Mesenteric fat pad (tissue), 1 donor: ENCODE measurements around the gene SLC22A7. TPM values are rescaled to one million over a fixed set of nuclear protein-coding genes. Genes with fewer than 3 reads are reported as not detected.

Experiments
- DNase-seq: peaks from one replicate; pipeline ENCODE4 v3.0.0-alpha.2; 2020; ENCODE audit warnings: low spot score
- total RNA-seq: library from RNA; stranded (reverse); fragmentation: NEBNext Ultra II Directional; extraction: Animal tissue kit (Norgen Biotek cat#: 25700); gene quantifications from one replicate; pipeline ENCODE4 v1.2.1, GENCODE V29; 2021
- donor health status: DM: yes; HTN: yes; CAD: no.

SLC22A7 gene
- total RNA-seq, 1 donor from 2014 or later, result not detected

DNA sequence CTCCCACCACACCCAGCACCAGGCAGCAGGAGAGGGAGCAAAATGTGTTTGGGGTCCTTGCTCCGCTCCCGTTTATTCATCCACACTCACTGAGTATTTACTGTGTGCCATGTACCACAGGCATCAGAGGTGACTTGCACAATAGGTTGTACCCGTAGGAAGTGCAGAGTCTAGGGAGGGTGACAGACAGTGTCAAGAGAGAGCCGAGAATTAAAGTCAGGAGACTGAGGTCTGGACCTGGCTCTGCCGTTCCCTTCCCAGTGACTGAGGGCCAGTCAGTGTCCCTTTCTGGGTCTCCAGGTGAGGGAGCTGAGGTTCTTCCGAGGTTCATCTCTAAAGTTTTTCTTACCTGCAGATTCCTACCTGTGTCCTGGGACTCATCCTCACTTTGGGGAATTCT is 32.5 kb upstream of the SLC22A7 start:
- DNase-seq, result no peak

DNA sequence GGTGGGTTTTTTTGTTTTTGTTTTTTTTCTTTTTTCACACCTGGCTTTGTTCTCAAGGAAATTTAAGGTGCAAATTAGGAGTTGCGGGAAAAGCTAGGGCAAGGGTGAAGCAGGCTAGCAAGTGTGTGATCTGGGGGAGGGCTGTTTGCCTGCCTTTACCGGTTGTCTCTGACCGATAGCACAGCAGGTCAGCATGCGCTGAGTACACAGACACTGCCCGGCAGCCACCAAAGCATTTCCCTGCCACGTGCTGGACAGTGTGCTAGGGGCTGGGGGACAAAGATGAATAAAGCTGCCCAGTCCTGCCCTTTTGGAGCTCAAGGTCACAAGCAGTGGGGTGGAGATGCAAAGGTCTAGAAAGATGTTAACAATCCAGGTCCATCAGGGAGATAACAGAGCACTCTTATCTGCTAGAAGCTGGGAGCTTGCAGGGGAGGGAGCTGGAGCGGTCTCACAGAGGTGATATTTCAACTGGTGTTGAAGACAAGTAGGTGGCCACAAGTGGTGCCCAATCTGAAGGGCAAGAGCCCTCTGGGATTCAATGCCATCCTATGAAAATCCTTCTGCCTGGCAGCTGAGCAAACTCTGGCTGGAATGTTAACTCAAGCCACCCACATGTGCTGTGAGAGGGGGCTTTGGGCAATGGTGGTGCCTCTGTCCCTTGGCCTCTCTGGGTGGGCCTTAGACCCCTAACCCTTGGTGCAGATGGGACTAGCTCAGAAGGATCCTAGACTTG is 30.3 kb upstream of the SLC22A7 start:
- DNase-seq, result no peak

DNA sequence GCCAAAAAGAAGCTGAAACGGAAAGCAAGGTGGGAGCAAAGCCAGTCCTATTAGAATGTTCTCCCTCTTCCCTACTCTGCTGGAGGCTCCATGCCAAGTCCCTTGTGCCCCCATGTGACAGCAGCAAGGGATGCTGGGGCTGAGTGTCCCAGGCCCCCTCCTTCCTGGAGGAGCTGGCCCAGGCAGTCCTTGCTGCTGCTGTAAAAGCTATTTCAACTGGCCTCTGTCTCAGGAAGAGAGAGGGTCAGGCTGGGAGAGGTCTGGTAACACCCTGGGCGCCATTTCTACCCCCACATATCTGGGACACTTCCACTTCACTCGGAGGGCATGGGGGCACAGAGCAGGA is 29.7 kb upstream of the SLC22A7 start:
- DNase-seq, result no peak

DNA sequence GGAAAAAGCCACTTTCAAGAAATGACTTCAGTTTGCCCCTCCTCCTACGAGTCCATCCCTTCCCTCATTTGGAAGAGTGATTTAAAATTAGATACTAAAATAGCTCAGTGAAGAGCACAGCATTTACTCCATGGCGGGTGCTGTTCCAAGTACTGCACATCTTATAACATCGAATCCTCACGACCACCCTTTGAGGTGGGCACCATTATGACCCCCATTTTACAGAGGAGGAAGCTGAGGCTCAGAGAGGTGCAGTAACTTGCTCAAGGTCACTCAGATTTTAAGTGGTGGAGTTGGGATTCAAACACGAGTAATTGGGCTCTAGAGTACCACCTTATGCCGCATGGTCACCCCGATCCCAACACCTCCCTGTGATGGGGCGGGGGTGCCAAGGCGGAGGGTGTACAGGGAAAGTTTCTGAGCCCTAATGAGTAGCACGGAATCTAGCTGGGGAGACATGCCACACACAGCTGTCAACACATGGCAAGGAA is 29.2 kb upstream of the SLC22A7 start:
- DNase-seq, result no peak

DNA sequence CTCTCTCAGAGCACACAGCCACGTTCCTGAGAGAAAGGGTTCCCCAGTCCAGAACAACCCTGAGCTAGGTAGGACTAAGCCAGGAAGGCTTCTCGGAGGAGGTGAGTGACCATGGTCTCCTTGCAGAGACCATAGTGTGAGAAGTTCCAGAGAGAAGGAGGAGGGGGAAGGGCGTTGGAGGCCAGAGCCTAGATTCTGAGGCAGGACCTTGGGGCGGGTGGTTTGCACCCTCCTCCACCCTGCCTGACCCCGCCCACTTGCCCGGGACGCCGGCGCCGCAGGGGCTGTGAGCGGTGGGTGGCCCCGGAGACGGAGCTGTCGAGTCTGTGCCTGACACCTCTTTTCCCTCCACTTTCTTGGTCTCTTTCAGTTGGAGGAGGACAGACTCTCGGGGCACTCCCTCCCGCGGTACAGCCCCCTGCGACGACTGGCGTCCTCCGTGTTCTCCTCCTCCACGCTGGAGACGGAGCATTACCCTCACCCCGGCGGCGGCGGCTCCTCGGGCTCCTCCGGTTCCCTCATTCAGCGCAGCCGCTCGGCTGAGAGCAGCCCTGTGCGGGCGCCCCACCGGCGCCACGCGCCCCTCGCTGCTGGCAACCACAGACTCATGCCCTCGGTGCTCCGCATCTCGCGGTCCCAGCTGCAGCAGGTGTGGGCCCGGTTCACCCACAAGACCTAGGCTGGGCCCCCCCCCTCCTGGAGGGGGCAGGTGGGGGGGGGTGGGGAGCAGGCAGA is 28.6 kb upstream of the SLC22A7 start:
- DNase-seq, result no peak

DNA sequence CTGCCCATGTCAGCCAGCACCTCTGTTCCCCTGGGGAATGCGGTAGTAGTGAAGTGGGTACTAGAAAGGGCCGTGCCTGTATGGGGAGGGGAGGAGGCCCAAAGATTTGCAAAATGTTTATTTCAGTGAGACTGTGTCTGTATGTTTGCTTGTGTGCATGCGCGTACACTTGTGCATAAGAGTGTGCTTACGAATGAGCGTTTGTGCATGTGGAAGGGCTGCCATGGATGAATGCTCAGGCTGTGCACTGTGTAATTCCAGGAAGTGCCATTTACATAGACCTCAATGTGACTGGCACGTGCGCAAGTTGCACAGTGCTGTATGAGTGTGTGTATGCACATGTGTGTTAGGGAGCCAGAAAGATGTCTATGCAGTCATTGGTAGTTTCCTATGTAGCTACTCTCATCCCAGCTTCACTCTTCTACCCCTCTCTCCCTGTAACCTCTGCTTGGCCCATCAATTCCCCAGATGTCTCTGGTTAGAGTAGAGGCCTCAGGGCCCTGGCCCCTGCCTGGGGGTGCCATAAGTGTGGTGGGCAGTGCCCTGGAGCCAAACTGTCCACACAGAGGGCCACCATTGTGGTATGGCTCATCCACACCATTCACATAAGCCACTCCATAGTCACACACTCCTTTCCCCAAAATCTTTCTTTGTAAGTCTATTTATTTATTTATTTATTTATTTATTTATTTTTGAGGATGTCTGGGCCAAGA is 26.8 kb upstream of the SLC22A7 start:
- DNase-seq, result no peak

DNA sequence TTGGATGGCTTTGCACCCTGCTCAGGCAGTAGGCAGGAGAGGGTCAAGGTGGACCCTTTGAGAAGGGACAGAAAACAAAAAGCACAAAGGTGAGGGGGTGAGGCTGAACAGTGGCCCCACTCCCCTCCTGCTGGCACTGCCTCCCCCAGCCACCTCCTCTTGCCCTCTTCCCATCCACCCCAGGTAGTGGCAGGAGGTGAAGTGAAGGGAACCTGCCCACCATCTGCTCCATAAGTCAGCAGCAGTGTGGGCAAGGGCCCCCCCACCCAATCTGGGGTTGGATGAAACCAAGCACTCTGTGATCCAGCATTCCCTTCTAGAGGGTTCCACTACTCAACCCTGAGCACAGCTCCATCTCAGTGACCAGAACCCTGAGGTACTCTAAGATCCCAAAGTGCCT is 26.1 kb upstream of the SLC22A7 start:
- no peak for DNase-seq

DNA sequence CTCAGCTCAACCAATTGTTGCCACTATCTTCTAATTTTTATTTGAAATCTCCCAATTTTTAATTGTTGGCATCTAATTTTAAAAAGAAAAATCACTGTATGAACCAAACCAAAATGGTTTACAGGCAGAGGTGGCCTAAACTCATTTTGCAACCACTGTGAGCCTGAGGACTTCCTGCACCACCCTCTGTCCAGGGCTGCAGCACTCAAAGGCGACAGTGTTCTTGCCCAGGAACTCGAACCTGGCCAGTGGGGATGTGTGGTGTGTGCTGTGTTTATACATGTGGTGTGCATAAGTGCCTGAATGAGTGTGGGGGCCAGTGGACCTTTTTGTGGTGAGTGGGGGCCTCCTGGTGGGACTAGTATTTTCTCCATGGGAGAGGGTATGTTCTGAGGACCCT is 24.4 kb upstream of the SLC22A7 start:
- no peak for DNase-seq

DNA sequence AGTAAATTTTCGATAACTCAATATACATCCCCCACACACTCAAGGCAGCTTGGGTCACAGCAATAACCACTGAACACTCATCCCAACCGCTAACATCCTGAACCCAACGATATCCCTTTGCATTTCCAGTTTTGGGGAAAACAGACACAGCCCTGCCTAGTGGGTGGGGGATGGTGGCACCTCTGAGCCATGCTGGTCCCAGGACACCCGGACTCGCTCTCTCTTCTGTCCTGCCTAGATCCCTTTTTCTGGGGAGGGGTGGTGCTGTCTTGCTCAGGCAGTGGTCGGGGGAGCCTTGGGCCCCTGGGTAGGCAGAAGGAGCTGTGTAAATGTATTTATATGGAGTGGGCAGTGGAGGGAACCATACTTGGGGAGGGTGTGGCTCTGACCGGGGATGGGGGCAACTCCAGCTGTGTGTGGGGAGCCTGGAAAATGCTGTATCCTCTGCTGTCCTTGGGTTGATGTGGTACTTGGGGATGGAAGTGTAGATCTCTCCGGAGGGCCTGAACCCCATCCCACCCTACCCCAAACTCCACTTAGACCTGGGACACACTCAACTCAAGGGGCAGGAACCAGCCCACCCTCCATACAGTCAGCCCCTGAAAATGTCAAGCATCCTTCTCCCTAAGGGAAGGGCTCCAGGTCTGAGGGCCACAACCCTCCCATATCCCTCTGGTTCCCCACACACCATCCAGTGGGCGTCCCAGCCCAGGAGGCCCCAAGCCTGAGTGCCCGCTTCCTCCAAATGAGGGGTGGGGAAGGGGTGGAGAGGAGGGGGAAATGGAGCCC is 23.7 kb upstream of the SLC22A7 start:
- DNase-seq, result no peak

DNA sequence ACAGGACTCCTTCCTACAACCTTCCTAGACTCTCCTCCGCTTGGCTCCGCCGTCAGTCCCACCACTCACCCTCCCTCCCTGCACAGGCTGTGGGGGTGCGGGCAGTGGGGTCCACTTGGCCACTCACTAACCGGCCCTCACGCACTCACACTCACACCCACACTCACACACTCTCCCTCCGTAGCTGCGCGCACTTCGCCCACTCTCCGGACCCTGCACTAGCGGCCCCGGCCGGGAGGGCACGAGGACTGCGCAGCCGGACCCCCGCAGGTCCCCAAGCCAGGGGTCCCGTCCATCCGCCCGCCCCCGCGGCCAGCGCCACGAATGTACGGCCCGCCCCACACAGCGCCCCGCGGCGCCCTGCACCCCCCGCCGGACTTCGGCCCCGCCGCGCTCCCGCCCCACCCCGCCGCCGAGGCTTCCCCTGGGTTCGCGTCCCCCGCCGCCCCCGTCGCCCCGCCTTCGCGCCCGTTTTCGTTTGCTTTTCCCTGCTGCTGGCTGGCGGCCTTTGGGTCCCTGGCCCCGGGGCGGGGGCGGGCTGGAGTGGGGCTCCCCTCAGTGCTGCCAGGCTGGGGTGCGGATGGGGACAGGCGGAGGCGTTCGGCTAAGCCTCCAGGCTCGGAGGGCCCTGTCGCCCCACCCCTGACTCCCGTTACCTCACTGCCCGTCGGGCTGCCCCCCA is 23.0 kb upstream of the SLC22A7 start:
- DNase-seq, result no peak

DNA sequence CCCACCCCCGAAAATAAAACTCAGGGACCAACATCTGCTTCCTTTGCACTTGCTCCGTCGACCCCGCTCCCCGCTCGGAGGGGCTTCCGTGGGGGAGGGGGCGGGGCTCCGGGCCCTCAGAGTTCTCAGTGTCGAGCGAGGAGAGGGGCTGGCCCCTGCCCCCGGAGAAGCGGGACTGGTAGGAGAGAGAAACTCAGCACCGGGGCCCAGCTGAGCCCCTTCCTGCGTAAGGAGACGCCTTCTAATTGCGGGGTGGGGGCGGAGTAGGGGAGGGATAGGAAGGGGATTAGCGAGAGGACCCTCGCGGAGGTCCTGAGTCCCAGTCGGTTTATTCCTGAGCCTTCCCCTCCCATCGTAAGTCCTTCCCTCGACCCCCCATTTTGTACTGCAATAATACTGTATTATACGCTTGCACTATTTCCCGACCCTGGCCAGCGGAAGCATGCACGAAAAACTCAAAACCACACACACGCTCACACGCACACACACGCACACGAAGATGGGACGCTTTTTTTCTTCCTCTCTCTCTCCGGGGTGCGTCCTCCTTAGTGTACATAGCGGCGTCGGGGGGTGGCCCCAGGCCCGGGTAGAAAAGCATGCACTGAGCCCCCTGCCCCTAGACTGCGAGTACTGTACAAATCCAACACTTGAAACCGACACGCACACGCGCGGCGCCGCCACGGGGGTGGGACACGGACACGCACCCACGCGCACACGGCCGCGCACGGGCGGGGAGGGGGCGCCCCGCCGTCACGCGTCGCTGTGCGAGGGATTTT is 22.1 kb upstream of the SLC22A7 start:
- no peak for DNase-seq

DNA sequence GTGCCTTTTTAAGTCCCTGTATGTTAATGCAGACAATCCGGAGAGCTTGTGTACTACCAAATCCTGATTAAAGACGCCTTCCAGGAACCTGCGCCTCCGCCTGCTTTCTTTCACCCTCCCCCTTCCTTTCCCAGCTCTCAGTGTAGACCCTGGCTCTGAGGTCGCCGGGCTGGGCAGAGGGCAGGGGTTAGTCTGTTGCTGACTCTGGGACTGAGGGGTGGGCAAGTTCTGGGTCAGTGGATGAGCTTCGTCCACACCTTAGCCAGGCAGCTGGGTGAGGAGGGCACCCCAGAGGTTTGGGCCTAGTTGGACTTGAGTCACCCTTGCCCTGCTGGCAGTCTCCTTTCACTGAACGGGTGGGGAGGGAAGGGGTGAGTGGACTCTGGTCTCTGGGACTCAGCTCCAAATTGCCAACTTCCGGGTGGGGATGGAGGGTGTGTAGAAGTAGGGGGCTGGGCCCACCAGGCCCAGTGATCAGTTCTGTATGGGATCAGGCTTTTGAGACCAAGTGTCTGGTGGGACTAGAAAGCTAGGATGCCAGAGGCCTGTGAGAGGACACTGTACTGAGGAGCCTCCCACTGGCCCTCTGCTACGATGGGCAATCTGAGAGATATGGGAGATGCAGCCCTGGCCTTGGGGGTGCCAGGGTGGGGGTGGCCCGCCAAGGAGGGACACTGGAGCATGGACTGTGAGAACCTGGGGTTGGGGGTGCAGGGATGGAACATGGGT is 21.3 kb upstream of the SLC22A7 start:
- DNase-seq, result no peak

DNA sequence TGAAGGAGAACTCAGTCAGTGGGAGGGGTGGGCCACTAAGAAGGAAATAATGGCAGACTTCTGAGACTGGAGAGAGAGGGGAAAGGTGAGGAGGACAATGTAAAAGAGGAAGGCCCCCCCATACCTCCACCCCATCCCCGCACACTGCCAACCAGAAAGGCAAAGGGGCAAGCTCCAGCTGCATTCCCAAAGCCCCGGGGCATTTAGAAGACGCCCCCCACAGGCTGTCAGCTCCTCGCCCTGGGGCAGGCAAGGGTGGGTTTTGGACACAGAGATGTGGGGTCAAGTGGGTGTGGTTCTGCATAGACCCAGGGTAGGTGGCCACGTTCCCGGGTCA is 20.8 kb upstream of the SLC22A7 start:
- no peak for DNase-seq

DNA sequence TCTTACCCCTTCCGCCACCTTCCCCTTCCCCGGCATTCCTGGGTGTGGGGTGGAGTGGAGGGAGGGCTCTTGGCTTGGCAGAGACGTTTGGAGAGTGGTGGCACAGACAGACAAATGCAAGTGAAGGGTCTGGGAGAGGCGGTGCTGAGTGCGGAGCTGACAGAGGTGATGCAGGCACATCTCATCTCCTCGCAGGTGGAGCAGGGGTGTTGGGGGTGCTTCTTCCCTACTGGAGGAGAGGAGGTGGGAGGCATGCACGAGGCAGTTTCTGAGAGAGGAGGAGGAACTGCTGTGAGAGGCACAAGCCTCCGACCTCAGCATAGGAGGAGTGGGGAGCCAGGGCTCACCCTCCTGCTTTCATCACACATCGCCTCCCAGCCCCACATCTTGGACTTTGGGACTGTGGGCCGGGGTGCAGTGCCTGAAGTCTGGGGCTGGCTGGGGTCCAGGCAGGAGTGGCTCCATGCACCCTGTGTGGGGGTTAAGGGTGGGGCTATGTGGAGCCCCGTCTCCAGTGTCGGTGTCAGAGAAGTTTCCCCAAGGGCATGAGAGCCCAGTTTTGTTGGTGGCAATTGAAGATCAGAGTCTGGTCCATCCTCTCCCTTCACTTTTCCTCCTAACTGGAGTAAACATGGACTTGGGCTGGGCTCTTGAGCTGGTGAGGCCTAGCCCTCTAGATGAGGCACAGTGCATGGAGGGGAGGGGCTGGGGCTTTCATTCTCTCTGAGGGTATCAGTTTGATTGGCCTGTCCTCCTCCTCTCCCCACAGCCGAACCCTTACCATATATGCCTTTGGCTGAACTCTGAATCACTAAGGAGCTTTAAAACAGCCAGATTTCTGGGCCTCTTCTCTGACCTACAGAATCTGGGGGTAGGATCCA is 20.2 kb upstream of the SLC22A7 start:
- no peak for DNase-seq

DNA sequence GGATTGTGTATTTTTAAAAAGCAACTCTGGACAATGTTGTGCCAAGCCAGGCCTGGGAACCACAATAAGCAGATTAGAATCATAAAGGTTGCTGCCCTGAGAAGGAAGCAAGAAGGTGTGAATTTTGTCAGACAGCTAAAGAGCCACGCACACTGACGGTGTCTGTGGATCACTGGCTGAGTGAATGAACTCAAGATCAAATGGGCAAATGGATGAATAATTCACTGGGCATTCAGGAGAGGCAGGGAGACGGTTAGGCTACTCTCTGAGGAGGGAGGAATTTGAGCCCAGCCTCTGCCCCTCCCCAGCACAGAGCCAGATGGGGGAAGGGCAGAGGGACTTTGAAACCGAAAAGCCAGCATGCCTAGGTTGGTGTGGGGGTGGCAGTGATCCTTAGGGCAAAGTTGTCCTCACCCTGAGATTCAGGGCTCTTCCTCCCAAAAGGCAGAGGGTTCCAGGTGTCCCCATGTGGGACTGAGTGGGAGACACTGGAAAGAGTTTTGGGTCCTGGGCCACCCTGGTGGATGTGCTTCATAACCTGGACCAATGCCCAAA is 19.5 kb upstream of the SLC22A7 start:
- no peak for DNase-seq

DNA sequence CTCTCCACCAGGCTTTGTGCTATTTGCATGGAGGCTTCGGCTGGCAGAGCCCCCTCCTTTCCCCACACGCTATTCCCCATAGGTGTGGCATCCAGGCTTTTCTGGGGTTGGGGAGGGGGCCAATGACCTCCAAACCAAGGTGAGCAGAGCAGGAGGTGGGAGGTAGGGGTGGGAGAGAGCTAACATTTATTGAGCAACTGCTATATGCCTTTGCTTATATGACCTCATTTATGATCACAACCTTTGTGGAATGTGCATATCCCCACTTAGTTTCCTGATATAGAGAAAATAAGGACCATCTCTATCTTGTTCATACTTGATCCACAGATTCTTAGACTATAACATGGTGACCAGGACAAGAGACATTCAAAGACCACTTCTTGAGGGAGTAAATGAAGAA is 17.8 kb upstream of the SLC22A7 start:
- no peak for DNase-seq

DNA sequence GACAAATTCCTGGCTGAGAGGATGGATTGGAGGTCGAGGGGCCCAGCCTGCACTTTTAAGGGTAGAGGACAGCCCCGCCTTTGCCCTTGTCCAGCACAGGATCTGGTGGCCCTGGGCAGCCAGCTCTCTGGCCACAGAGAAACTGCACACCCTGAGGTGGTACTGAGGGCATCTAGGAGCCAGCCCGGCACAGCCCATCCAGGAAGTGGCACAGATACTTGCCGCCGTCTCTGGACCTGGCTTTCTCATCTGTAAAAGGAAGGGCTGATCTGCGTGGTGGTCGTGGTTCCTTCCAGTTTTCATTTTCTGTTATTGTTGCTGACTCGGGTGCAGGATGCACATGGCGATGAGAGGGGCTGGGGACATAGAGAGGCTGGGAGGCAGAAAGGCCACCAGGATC is 16.0 kb upstream of the SLC22A7 start:
- no peak for DNase-seq
